Nephron (organoid): ENCODE data around the gene TTLL11.
"Not testable (repeated sequence)": the region's sequence is repeated elsewhere in the genome, so short reads cannot be mapped to it uniquely, and the experiment has no call there.

ENCODE experiments used
- H3K27ac Mint-ChIP-seq, 3 experiments: 2 replicates each; pipeline ENCODE4 v1.8.0; 2020; ENCODE audit warnings: mixed read lengths in 3 of 3, mild to moderate bottlenecking in 2 of 3, moderate library complexity in 1 of 3
- H3K27me3 Mint-ChIP-seq: 2 replicates; pipeline ENCODE4 v1.8.0; 2021; ENCODE audit warnings: low read depth, mild to moderate bottlenecking, moderate library complexity, mixed read lengths
- H3K36me3 Mint-ChIP-seq: 2 replicates; pipeline ENCODE4 v1.8.0; 2020; ENCODE audit warnings: low read depth, mixed read lengths
- H3K4me1 Mint-ChIP-seq: 2 replicates; pipeline ENCODE4 v1.8.0; 2020; ENCODE audit warnings: mixed read lengths
- H3K4me3 Mint-ChIP-seq, 3 experiments: 2 replicates each; pipeline ENCODE4 v1.8.0; 2020; ENCODE audit warnings: mild to moderate bottlenecking in 3 of 3, mixed read lengths in 3 of 3, moderate library complexity in 2 of 3
- H3K9me3 Mint-ChIP-seq: 2 replicates; pipeline ENCODE4 v1.8.0; 2020; ENCODE audit warnings: mixed read lengths
- CTCF ChIP-seq, 3 experiments: fragments of 200-600 bp; sonication (generic); IDR thresholded peaks; one replicate each; pipeline ENCODE4 v1.5.0; 2021; ENCODE audit warnings: antibody characterized with exemption in 3 of 3; ENCODE audit not compliant: unreplicated experiment in 3 of 3

The TTLL11 gene

DNA sequence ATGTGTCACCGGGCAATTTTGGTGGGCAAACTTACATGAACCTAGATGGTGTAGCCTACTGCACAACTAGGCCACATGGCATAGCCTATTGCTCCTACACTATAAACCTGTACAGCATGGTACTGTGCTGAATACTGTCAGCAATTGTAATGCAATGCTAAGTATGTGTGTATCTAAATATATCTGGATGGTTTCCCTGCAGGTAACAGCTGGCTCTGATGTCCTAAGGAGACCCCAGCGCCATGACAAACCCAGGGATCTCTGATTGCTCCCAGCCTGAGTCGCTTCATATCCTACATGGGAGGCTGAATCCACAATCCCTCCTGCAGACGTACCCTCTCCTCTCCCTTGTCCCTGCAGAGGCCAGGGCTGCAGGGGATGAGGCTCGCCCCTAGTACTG lies 26.6 kb upstream of the TTLL11 start:
- no peak for TF ChIP-seq CTCF (IDR thresholded peaks at IDR 0.05; ENCODE audit: unreplicated experiment in 3 of 3)

DNA sequence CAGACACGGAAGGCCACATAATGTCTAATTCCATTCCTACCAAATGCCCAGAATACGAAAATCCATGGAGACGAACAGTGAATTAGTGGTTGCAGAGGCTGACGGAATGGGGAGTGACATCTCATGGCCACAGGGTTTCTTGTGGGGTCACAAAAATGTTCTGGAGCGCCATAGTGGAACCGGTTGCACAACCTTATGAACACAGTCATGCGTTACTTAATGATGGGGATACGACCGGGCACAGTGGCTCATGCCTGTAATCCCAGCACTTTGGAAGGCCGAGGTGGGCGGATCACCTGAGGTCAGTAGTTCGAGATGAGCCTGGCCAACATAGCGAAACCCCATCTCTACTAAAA lies 26.0 kb upstream of the TTLL11 start:
- no peaks in the 10 kb centered on the region for H3K36me3 Mint-ChIP-seq
- peaks cover 18% of the 10 kb centered on the region for H3K4me1 Mint-ChIP-seq
- H3K4me3 Mint-ChIP-seq = no peak overlapping the region
- H3K9me3 Mint-ChIP-seq = no peaks in the 10 kb centered on the region
- TF ChIP-seq CTCF (IDR thresholded peaks at IDR 0.05; ENCODE audit: unreplicated experiment in 3 of 3) = no peak
- H3K27me3 Mint-ChIP-seq = peaks cover 25% of the 10 kb centered on the region
- H3K27ac Mint-ChIP-seq = no peak overlapping the region

More for the DNA sequence above, 26.6 kb upstream of the TTLL11 start:
- H3K27me3 Mint-ChIP-seq = peaks cover 26% of the 10 kb centered on the region
- no peak overlapping the region for H3K4me3 Mint-ChIP-seq
- H3K36me3 Mint-ChIP-seq = no peaks in the 10 kb centered on the region
- H3K4me1 Mint-ChIP-seq = peaks cover 18% of the 10 kb centered on the region
- H3K27ac Mint-ChIP-seq = no peak overlapping the region
- no peaks in the 10 kb centered on the region for H3K9me3 Mint-ChIP-seq

- H3K27ac Mint-ChIP-seq = no peak overlapping the region
- peaks cover 23% of the 10 kb centered on the region for H3K27me3 Mint-ChIP-seq
- H3K4me1 Mint-ChIP-seq = peaks cover 19% of the 10 kb centered on the region
- H3K4me3 Mint-ChIP-seq = no peak overlapping the region
- TF ChIP-seq CTCF (IDR thresholded peaks at IDR 0.05; ENCODE audit: unreplicated experiment in 3 of 3) = no peak
- H3K9me3 Mint-ChIP-seq = no peaks in the 10 kb centered on the region
- no peaks in the 10 kb centered on the region for H3K36me3 Mint-ChIP-seq
These were observed 25.4 kb upstream of the TTLL11 start for GRCh38 chr9:122118343-122119165.

GRCh38 chr9:122117241-122117640 lies 24.1 kb upstream of the TTLL11 start:
- not testable (repeated sequence) for H3K9me3 Mint-ChIP-seq, H3K27ac Mint-ChIP-seq, H3K36me3 Mint-ChIP-seq

GRCh38 chr9:122116448-122117173 lies 23.5 kb upstream of the TTLL11 start:
- no peaks in the 10 kb centered on the region for H3K36me3 Mint-ChIP-seq
- TF ChIP-seq CTCF (IDR thresholded peaks at IDR 0.05; ENCODE audit: unreplicated experiment in 3 of 3) = no peak
- H3K27ac Mint-ChIP-seq = no peak overlapping the region
- H3K27me3 Mint-ChIP-seq = peaks cover 28% of the 10 kb centered on the region
- no peak overlapping the region for H3K4me3 Mint-ChIP-seq
- peaks cover 24% of the 10 kb centered on the region for H3K4me1 Mint-ChIP-seq
- H3K9me3 Mint-ChIP-seq = no peaks in the 10 kb centered on the region

More at GRCh38 chr9:122117241-122117640, 24.1 kb upstream of the TTLL11 start:
- H3K4me3 Mint-ChIP-seq = not testable (repeated sequence)
- peaks cover 25% of the 10 kb centered on the region for H3K27me3 Mint-ChIP-seq
- peaks cover 24% of the 10 kb centered on the region for H3K4me1 Mint-ChIP-seq

GRCh38 chr9:122116040-122116439 lies 22.9 kb upstream of the TTLL11 start:
- Mint-ChIP-seq H3K36me3 (no peaks in the 10 kb centered on the region), H3K4me3 (no peak overlapping the region), H3K27ac (no peak overlapping the region), H3K9me3 (no peaks in the 10 kb centered on the region), H3K4me1 (peaks cover 24% of the 10 kb centered on the region), H3K27me3 (peaks cover 28% of the 10 kb centered on the region)
- no peak for TF ChIP-seq CTCF (IDR thresholded peaks at IDR 0.05; ENCODE audit: unreplicated experiment in 3 of 3)
